Measurements from ENCODE around the gene ANKRD39. TPM values are rescaled to one million over a fixed set of nuclear protein-coding genes. Genes with fewer than 3 reads are reported as not detected.
"Not testable (repeated sequence)": the region's sequence is repeated elsewhere in the genome, so short reads cannot be mapped to it uniquely, and the experiment has no call there.

Gene ANKRD39
- total RNA-seq, 1 donor from 2014 or later = 7.8 TPM

DNA sequence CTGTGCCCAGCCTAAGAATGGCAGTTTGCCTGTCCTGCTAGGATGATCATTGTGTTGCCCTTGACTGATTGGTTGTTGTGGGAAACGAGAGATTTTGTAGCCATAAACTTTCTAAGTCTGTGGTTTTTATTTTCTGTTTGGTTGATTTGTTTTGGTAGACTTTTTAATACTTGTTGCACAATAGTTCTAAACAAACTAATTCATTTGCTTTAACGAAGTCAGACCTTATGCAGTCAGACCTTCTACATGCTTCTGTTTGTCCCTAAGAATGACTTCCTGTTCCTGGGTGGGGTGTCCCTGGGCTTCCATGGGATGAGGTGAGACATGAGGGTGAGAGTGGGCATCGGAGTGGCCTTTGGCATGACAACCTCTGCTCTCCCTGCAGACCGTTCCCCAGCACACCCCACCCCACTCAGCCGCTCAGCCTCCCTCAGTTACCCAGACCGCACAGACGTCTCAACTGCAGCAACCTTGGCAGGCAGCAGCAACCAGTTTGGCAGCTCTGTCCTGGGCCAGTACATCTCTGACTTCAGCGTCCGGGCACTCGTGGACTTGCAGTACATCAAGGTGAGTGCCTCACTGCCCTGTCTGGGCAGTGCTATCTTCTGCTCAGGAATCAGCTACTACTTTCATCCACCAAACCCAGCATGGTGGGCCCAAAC, 49.5 kb downstream of the ANKRD39 start:
- ATAC-seq = peak; percentile 58

DNA sequence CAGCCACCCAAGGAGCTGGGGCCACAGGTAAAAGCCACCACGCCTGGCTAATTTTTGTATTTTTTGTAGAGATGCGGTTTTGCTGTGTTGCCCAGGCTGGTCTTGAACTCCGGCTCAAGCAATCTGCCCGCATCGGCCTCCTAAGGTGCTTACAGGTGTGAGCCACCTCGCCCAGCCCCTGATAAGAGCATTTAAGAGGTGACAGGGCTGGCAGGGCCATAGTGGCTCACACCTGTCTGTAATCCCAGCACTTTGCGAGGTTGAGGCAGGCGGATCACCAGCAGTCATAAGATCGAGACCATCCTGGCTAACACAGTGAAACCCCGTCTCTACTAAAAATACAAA, 50.7 kb downstream of the ANKRD39 start:
- no peak for ATAC-seq

DNA sequence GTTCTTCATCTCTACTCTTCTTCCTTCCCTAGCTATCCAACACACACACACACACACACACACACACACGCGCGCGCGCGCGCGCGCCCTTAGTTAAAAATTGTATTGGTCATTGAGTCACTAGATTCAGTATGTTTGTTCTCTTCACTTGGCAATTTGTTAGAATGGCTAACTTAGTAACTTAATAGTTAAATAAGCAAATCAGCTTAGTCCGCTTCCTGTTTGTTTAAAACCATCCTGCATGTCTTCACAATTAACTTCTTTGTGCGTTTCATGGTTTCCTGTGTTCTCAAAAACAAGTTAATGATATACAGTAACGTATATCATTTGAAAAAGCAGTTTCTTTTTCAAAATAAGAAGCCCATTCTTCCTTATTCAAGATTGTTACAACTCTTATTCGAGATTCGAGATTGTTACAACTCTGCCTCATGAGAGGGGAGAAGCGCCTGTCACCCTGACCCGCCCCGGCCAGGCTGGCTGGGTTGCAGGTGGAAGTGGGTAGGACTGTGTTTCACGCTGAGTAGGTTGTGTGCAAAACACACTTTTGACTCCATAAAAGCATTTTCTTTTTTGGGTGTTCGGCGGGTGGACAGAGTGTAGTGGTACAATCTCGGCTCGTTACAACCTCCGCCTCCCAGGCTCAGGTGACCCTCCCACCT, 51.2 kb downstream of the ANKRD39 start:
- no peak for ATAC-seq

GRCh38 chr2:96805946-96806345, 51.9 kb downstream of the ANKRD39 start:
- not testable (repeated sequence) for ATAC-seq

- no peak for ATAC-seq
Observed at GRCh38 chr2:96804986-96805385, 52.8 kb downstream of the ANKRD39 start.

GRCh38 chr2:96802721-96803120, 55.1 kb downstream of the ANKRD39 start:
- ATAC-seq = no peak

DNA sequence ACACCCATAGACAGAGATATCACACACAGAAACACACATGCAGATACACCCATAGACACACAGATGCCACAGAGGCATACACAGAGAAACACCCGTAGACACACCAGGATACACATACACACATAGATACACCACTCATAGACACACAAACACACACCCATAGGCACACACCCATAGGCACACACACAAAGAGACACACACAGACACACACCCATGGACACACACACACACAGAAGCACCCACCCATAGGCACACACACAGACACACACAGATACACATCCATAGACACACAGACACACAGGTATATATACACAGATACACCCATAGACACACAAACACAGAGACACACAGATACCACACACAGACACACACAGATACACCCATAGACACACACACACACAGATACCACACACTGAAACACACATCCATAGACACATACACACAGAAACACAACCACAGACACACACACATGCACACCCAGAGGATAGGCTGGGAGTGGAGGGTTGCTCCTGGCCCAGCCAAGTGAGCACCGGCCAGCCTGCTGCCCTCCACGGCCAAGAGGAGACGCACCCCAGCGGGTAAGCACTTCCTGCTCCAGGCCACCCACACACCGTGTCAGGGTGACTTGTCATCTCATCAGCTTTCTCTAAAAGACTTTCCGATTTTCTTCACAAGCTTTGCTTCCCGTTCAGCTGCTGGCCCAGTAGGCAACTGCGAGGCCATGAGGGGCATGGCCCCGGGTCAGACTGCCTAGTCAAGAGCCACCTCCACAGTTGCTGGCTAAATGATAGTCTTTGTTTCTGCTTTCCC, 55.8 kb downstream of the ANKRD39 start:
- ATAC-seq = no peak

DNA sequence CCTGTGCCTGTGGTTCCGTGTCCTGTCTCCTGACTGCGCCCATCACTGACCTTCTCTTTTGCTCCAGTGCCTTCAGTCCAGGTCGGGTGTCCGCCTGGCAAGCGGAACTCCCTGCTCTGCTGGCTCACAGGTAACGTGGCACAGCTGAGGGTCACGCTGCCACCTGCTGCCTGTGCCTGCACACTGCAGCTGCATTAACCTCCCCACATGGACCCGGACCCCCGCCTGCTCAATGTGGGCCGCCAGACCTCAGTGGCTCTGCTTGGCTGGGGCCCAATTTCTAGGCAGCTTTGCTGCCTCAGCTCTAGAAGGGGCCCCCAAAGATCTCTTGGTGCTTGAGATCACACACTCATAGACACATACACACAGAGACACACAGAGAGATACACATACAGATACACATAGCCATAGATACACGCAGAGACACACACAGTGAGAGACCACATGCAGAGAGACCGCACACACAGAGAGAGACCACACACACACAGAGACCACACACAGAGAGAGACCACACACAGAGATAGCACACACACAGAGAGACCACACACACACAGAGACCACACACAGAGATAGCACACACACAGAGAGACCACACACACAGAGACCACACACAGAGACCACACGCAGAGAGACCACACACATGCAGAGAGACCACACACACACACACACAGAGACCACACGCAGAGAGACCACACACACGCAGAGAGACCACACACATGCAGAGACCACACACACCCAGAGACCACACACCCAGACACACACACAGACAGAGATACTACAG, 56.6 kb downstream of the ANKRD39 start:
- peak; percentile 90 for ATAC-seq

DNA sequence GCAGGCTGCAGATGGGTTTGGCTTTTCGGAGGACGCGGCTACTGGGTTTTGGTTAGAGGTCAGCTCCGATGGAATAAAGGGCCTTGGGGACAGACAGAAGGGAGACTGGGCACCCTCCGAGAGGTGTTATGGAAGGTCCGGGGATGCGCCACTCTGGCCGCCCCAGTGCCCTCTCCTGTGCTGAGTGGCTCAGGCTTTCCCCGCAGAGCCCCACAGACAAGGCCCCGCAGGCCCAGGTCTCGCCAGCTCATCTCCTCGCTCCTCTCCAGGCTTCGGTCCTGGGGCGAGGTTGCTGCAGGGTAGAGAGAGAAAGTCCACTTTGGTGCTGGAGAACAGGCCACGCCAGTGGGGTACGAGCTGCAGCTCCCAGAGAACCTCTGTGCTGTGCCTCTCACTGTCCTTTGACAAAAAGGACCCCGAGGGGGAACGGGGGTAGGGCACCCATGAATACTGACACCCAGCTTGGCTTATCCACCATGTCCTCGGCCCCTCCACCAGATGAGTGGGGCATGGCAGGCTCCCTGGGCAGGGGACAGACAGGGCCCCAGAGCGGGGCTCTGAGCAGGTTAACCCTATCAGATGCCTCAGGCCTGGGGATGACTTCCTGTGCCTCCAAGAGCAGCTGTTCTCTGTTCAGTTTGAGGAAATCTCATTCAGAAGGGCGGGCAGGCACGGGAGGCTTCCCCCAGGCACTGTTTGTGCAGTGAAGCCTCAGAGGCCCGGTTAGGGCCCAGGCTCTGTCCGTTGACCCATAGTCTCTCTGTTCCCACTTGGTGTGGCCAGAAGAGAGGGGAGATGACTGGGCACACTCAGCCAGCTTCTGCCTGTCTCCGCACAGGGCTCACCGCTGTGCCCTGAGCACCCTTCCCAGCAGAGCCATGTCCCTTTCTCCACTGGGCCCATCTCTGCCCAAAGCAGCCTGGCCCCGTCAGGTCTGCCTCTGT, 57.5 kb downstream of the ANKRD39 start:
- peak; percentile 28 for ATAC-seq

- ATAC-seq = no peak
Observed at GRCh38 chr2:96799623-96799935, 58.2 kb downstream of the ANKRD39 start.

DNA sequence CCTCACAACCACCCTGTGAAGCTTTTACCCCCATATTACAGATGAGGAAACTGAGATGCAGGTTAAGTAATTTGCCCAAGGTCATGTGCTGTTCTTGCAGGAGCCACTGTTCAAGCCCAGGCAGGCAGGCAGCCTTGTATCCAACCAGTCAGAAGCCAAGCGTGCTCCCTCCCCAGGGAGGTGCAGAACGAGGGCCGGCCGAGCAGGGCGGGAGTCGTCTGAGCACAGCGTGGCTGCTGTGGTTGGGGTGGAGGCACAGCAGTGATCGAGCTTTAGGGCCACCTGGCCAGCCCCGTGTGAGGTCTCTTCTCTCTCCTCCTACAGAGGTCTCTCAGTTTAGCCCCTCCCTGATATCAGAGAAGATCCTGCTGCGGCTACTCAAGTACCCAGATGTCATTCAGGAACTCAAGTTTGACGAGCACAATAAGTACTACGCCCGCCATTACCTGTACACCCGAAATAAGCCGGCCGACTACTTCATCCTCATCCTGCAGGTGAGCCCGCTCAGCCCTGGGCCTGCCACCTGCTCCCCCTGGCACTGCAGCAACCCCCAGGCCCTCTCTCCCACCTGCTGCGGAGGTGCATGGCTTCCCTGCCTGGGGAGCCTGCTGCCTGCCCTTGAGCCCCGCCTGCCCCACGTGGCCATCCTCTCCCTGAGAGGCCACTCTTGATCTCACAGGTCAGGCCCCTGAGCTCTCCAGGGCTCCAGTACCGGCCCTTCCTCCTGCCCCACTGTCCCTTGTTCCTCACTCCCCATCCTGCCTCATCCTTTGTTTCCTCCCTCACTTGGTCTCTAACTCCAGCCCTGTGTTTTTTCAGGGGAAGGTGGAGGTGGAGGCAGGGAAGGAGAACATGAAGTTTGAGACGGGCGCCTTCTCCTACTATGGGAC, 58.8 kb downstream of the ANKRD39 start:
- peak; percentile 58 for ATAC-seq

Other genes starting within 250 kb of the ANKRD39 start
- gene KANSL3, start 219.7 kb downstream of the ANKRD39 start, total RNA-seq = 19.0 TPM
- gene FER1L5, start 215.3 kb downstream of the ANKRD39 start, total RNA-seq = 0.16 TPM
- gene LMAN2L, start 118.0 kb downstream of the ANKRD39 start, total RNA-seq = 4.7 TPM
- 9.3 TPM for gene CNNM4, start 97.1 kb downstream of the ANKRD39 start, total RNA-seq
- gene CNNM3, start 41.7 kb downstream of the ANKRD39 start, total RNA-seq = 6.1 TPM
- 1.8 TPM for gene ANKRD23, start 14.0 kb downstream of the ANKRD39 start, total RNA-seq
- 14.9 TPM for gene SEMA4C, start 12.1 kb upstream of the ANKRD39 start, total RNA-seq
- gene FAM178B, start 128.6 kb upstream of the ANKRD39 start, total RNA-seq = 0.44 TPM
- gene FAHD2B, start 236.9 kb upstream of the ANKRD39 start, total RNA-seq = 5.6 TPM

Data from esophagus mucosa (tissue), 1 donor.